Kidney epithelial cell (primary cell): ENCODE data around the gene SLC9A3. TPM values are rescaled to one million over a fixed set of nuclear protein-coding genes. Genes with fewer than 3 reads are reported as not detected.

Experiments used
- DNase-seq: peaks from one replicate; pipeline ENCODE4 v3.0.0-alpha.2; 2010; ENCODE audit warnings: low read depth
- H3K27me3 ChIP-seq: 2 replicates; pipeline ENCODE4 v1.6.0; 2011; ENCODE audit warnings: low read length; ENCODE audit not compliant: control insufficient read depth, insufficient read depth
- H3K36me3 ChIP-seq: 2 replicates; pipeline ENCODE4 v1.5.1; 2011; ENCODE audit warnings: low read length; ENCODE audit not compliant: control insufficient read depth, insufficient read depth
- H3K4me3 ChIP-seq: 2 replicates; pipeline ENCODE4 v1.5.1; 2011; ENCODE audit warnings: low read depth, mild to moderate bottlenecking, control low read depth, low read length
- CTCF ChIP-seq: IDR thresholded peaks from 2 replicates; pipeline ENCODE4 v1.5.1; 2011; ENCODE audit warnings: mild to moderate bottlenecking, moderate library complexity, low read length, control low read depth, inconsistent platforms; ENCODE audit not compliant: insufficient read depth, poor library complexity, severe bottlenecking
- total RNA-seq: library from RNA; depleted of rRNA; stranded (reverse); fragments of >200 nt; gene quantifications from 2 replicates; pipeline ENCODE4 v1.2.3, GENCODE V29; 2015

The SLC9A3 gene
- total RNA-seq, 1 donor from 2014 or later = 3.6 TPM

- H3K4me3 ChIP-seq = no peak overlapping the region
- TF ChIP-seq CTCF = no peak
- DNase-seq = no peak
- no peaks in the 10 kb centered on the region for H3K36me3 ChIP-seq
- H3K27me3 ChIP-seq = no peaks in the 10 kb centered on the region
These were observed 60.3 kb downstream of the SLC9A3 start for GRCh38 chr5:463952-464351.

GRCh38 chr5:463301-463700 lies 60.9 kb downstream of the SLC9A3 start:
- no peaks in the 10 kb centered on the region for H3K27me3 ChIP-seq
- H3K4me3 ChIP-seq = no peak overlapping the region
- DNase-seq = no peak
- no peaks in the 10 kb centered on the region for H3K36me3 ChIP-seq
- TF ChIP-seq CTCF = no peak

GRCh38 chr5:462051-462481 lies 62.2 kb downstream of the SLC9A3 start:
- TF ChIP-seq CTCF = no peak
- H3K27me3 ChIP-seq = no peaks in the 10 kb centered on the region
- no peak for DNase-seq
- H3K36me3 ChIP-seq = no peaks in the 10 kb centered on the region
- H3K4me3 ChIP-seq = no peak overlapping the region

- H3K36me3 ChIP-seq = no peaks in the 10 kb centered on the region
- TF ChIP-seq CTCF = no peak
- H3K4me3 ChIP-seq = no peak overlapping the region
- no peaks in the 10 kb centered on the region for H3K27me3 ChIP-seq
- DNase-seq = no peak
These were observed 64.0 kb downstream of the SLC9A3 start for GRCh38 chr5:460273-460625.

GRCh38 chr5:459562-460272 lies 64.5 kb downstream of the SLC9A3 start:
- H3K4me3 ChIP-seq = no peak overlapping the region
- no peaks in the 10 kb centered on the region for H3K27me3 ChIP-seq
- no peaks in the 10 kb centered on the region for H3K36me3 ChIP-seq
- DNase-seq = no peak
- TF ChIP-seq CTCF = no peak
